ENCODE measurements around the gene RANBP17.

DNA sequence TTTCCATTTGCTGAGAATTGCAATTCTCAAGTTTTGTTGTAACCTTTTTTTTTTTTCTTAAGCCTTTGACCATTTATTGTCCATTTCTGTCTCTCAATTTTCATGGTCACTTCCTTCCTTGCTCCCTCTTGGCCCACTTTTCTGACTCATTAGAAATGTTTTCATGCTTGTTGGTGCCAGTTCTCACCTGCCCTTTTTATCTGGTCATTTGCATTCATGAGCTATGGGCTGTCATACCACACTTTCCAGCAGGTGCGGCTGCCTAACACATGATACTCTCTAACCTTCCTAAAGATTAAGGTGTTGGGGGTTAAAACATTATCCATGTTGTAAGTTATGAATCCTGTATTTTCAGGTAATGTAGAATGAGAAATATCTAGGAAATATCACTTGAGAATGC is 296.8 kb downstream of the RANBP17 start:
- TF ChIP-seq EZH2 (IDR thresholded peaks at IDR 0.05; ENCODE audit: borderline replicate concordance, insufficient read depth, low read depth, low read length, poor library complexity, severe bottlenecking): no peak
- no peak for TF ChIP-seq CTCF (IDR thresholded peaks at IDR 0.05)
